GM18502 (cell line): Measurements from ENCODE around the gene TGFBR3.
"Not testable (repeated sequence)": the region's sequence is repeated elsewhere in the genome, so short reads cannot be mapped to it uniquely, and the experiment has no call there.

Source experiments
- ATAC-seq: cut with Tn5 transposase; IDR thresholded peaks from one replicate; pipeline ENCODE4 v1.9.1; 2021; ENCODE audit warnings: mild to moderate bottlenecking; ENCODE audit not compliant: unreplicated experiment, poor library complexity

TGFBR3 gene

GRCh38 chr1:91672601-91673161 is 213.3 kb downstream of the TGFBR3 start:
- no peak for ATAC-seq

DNA sequence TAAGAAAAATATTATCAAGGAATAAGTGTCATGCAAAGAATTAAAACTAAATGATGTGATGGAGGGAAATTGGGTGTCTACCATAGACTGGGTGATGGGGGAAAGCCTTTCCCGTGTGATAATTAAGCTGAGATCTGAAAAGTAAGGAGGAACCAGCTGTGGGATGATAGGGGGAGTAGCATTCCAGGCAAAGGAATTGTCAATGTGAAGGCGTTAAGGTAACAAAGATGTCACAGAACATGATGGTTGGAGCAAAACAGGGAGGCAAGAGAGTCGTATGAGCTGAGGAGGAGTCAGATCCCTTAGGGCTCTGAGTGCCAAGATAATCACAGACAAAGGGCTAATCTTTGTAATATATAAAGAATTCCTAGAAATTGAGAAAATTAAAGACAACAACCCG is 215.2 kb downstream of the TGFBR3 start:
- ATAC-seq: no peak

GRCh38 chr1:91669584-91670350 is 216.2 kb downstream of the TGFBR3 start:
- no peak for ATAC-seq

DNA sequence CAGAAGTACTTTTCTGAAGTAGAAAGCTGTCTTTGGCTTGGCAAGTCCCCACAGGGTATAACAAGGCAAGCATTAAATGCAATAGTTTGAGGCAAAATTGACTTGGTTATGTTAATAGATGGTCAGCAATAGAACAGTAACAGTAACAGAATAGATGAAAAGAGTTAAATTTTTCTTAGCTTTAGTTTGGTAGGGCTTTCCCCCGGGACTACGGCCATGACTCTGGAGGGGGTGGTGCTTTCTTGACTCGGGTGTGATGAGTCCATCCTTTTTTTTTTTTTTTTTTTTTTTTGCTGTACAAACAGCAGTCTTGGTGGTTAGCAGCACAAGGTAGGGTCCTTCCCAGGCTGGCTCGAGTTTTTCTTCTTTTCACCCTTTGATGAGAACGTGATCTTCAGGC is 219.3 kb downstream of the TGFBR3 start:
- not testable (repeated sequence) for ATAC-seq

DNA sequence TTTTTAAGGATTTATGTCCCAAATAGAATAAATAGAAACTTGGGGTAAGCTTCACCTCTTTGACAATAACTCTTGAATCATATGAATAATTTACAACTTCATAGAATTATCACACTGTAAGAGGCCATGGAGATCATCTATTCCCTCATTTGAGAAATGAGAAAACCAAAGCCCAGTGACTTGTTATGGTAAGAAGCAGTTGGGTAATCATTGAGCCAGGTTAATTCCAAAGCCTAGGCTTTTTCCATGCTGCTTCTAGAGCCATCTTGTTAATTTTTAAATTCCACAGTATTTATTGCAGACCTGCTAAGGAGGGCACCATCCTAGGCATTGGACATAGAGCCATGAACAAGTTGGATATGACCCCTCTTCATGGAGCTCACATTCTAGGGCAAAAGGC is 224.8 kb downstream of the TGFBR3 start:
- no peak for ATAC-seq

- no peak for ATAC-seq
Measured at GRCh38 chr1:91660708-91661107, 225.2 kb downstream of the TGFBR3 start.

- ATAC-seq: no peak
Measured at GRCh38 chr1:91655912-91656449, 230.0 kb downstream of the TGFBR3 start.

- ATAC-seq: peak; percentile 69
Measured at GRCh38 chr1:91653183-91653582, 232.8 kb downstream of the TGFBR3 start.

DNA sequence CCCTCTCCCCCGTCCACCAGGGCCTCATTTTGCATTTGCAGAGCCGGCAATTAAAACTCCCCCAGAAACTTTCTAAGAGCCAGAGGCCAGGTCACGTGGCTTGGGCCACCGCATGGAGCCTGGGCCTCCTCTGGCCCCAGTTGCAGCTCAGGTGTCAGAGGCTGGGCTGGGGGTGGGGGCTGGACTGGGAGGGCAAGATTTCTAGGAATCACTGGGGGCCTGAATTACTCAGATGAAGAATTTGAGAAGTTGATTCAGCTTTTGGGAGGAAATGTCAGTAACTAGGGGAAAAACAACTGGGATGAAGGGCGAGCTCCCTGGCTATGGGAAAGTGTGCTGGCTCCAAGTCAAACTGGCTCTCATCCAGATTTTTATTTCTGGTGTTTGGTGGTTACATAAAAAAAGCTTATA is 234.3 kb downstream of the TGFBR3 start:
- ATAC-seq: no peak

DNA sequence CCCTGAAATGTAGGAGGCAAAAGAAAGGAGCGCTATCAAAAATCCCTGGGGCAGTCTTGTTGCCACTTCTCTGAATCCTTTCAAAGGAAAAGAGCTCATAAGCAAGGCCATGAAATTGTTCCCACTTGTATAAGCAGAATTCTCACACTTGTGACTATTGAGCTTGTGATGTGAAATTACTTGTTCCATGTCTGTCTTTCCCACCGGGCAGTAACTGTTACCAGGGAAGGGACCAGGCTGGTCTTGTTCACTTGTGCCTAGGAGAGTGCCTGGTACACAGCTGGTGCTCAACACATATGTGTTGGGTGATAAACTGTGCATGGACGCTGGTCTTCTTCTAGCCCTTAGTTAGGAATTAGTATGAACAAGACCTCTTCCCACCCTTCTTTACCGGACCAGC is 234.7 kb downstream of the TGFBR3 start:
- ATAC-seq: no peak

- no peak for ATAC-seq
Measured at GRCh38 chr1:91650764-91651163, 235.2 kb downstream of the TGFBR3 start.

GRCh38 chr1:91647061-91647460 is 238.9 kb downstream of the TGFBR3 start:
- ATAC-seq: no peak

GRCh38 chr1:91645031-91645430 is 240.9 kb downstream of the TGFBR3 start:
- ATAC-seq: no peak

GRCh38 chr1:91643431-91643830 is 242.5 kb downstream of the TGFBR3 start:
- no peak for ATAC-seq

DNA sequence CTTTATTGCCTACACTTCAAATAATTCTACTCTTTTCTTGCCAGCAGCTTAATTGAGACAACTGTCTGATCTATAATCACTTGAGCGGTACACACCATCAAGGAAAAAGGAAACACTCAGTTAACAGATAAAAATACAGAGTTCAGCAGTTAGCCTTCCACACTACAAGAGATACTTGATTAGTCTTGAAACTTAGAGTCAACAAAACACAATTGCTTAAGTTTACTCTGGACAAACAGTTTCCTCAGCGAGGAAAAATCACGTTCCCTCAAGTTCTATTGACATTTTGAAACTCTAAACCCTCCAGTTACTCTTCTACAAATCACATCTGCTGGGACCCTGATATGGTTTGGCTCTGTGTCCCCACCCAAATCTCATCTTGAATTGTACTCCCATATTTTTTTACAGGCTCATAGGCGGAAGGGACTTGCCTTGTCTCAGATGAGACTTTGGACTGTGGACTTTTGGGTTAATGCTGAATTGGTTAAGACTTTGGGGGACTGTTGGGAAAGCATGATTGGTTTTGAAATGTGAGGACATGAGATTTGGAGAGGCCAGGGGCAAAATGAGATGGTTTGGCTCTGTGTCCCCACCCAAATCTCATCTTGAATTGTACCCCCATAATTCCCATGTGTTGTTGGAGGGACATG is 244.9 kb downstream of the TGFBR3 start:
- ATAC-seq: no peak

GRCh38 chr1:91637539-91637994 is 248.4 kb downstream of the TGFBR3 start:
- no peak for ATAC-seq

DNA sequence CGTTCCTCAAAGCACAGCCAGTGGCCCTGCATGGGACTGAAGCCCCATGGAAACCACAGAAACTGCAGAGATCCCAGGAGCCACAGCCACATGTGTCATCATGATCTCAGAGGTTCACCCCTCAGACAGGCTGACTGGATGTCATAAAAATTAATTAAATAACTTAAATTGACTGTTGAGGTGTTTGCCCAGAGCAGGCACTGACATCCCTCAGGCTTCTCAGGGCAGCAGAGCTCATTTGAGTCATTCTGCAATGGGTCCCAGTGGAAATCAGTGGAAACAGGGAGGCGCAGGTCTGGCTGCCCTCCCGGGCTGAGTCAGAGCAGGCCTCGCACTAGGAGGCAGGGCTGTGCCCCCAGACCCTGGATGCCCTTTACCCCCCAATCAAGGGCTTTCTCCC is 250.2 kb downstream of the TGFBR3 start:
- no peak for ATAC-seq

DNA sequence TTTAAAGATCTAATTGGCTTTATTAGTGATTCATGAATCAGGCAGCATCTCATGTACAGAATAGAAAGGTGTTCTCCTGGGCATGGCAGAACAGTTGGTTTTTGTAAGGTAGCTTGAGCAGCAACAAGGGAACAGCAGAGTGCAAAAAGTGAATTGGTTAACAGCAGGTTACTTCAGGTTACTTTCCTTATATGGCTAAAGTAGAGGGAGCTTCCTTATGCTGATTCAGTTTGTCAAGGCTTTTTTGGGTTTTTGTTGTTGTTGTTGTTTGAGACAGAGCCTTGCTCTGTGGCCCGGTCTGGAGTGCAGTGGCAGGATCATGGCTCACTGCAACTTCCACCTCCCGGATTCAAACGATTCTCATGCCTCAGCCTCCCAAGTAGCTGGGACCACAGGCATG is 252.5 kb downstream of the TGFBR3 start:
- no peak for ATAC-seq

DNA sequence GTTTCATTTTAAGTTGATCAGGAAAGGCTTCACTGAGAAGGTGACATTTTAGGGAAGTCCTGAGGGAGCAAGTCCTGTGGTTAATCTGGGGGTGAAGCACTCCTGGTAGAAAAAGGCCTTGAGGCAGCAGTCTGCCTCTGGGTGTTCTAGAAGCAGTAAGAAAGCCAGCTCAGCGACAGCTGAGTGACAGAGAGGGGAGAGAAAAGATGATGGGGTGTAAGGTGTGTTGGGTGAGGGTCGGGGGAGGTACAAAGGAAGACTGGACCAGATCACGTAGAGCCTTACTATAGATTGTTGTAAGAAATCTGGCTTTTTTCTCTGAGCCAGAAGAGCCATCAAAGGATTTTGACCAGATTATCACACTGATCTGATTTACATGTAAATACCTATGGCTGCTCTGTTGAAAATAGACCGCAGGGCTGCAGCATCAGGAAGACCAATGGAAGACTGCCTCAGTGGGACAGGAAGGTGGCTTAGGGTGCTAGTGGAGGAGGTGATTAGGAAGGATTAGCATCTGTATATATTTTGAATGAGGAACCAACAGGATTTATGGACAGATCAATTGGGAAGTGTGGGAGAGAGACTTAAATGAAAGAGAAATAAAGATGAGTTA is 254.1 kb downstream of the TGFBR3 start:
- ATAC-seq: no peak

DNA sequence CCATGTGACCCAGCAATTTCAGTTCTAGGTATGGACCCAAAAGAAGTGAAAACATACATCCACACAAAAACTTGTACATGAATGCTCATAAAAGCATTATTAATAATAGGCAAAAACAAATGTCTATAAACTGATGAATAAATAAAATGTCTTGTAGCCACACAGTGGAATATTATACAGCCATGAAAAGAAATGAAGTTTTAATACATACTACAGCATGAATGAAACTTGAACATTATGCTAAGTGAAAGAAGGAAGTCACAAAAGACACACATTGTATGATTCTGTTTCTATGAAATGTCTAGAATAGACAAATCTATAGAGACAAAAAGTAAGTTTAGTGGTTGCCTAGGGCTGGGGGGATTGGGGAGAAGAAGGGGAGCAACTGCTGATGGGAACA is 255.1 kb downstream of the TGFBR3 start:
- ATAC-seq: no peak
